NOMO-1 treated with dmso at 0.1 percent for 144 hours (cell line): ENCODE data around the gene HHAT.

Experiments
- DNase-seq: peaks from one replicate; lab custom pipeline; 2025; ENCODE audit not compliant: unreplicated experiment; lab: John Stamatoyannopoulos, UW

Gene HHAT

DNA sequence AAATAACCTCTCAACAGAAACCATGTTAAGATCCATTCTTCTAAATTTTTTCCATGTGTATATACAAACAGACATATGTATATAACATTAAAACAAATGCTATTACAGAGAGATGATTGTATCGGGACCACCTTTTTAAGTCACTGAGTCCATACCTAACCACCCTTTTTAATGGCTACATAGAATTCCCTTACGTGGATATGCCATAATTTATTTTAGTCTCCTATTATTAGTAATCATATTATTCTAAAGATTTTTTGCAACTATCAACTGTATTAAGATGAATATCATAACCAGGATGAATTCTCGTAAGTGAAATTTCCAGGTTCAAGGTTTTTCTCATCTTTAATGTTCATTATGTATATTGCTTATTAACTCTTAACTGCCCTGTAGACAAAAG, 259.7 kb downstream of the HHAT start:
- no peak for DNase-seq

DNA sequence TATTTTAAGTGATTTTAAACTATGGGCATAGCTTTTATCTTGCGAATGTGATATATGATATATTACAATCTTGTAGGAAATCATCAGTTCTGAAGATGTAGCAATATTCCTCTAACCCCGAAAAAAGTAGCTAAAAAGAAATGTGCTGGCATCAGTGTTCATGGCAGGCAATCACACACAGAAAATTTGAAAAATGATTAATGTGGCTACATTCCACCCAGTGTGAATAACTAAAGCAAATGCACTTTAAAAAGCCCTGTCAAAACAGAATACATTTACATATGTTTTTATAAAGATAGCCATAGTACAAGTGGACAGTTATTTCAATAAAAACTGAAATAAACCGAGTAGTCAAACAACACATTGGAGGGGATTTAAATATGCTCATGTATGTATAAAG, 260.2 kb downstream of the HHAT start:
- no peak for DNase-seq

DNA sequence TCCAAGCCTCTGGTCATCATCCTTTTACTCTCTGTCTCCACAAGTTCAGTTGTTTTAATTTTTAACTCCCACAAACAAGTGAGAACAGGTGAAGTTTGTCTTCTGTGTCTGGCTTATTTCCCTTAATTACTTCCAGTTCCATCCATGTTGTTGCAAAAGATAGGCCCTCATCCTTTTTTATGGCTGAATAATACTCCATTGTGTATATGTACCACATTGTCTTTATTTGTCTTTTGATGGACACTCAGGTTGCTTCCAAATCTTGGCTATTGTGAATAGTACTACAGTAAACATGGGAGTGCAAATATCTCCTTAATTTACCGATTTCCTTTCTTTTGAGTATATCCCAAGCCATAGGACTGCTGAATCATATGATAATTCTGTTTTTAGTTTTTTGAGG, 262.5 kb downstream of the HHAT start:
- no peak for DNase-seq

DNA sequence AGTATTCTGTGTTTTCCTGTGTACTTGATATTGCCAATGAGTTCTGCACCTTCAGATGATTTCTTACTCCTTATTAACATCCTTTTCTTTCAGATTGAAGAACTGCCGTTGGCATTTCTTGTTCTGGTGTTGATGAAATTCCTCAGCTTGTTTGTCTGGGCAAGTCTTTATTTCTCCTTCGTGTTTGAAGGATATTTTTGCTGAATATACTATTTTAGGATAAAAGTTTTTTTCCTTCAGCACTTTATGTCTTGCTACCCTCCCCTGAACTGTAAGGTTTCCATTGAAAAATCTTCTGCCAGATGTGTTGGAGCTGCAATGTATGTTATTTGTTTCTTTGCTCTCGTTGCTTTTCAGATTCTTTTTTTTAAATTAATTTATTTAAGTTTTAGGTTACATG, 265.9 kb downstream of the HHAT start:
- DNase-seq = no peak

DNA sequence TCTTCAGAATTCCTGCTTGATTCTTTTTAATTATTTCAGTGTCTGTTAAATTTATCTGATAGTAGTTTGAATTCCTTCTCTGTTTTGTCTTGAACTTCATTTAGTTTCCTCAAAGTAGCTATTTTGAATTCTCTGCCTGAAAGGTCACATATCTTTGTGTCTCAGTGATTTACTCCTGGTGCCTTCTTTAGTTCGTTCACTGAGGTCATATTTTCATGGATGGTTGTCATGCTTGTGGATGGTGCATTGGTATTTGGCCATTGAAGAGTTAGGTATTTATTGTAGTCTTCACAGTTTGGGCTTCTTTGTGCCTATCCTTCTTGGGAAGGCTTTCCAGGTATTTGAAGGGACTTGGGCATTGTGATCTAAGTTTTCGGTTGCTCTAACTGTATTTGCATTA, 267.9 kb downstream of the HHAT start:
- DNase-seq = no peak

DNA sequence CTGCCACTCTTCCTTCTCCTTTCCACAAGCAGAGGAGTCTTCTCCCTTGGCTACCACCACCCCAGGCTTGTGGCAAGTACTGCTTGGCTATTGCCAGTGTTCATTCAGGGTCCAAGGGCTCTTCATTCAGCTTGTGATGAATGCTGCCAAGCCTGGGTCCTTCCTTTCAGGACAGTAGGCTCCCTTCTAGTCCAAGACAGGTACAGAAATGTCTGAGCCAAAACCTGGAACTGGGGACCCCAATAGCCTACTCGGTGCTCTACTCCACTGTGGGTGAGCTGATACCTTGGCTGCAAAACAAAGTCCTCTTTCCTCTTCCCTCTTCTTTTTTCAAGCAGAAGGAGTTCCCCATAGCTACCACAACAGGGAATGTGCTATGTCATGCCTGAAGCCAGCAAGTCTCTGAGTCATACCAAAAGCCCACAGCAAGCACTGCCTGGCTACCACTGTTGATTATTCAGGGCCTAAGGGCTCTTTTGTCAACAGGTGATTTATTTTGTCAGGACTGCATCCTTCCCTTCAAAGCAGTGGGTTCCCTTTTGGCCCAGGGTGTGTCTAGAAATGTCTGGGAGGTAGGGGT, 268.9 kb downstream of the HHAT start:
- DNase-seq = peak; percentile 32

DNA sequence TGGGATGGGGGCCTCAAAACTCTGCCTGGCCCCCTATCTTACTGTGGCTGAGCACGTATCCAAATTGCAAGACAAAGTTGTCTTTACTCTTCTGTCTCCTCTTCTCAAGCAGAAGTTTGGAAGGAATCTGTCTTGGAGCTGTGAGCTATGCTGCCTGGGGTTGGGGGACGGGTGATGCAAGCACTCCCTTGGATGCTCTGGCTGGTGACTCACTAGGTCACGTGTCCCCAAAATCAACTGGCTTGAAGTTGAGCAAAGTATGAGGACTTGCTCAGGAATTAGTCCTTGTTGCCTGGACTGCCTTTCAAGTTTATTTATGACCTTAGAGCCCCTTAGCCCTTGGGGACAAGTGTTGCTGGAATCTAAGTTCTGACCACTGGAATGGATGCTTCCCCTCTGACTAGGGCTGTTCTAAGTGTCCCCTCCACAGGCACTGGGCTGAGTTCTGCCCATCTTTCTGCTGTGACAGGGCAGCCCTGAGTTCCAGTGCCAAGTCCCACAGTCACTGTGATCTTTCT, 269.5 kb downstream of the HHAT start:
- peak; percentile 51 for DNase-seq

DNA sequence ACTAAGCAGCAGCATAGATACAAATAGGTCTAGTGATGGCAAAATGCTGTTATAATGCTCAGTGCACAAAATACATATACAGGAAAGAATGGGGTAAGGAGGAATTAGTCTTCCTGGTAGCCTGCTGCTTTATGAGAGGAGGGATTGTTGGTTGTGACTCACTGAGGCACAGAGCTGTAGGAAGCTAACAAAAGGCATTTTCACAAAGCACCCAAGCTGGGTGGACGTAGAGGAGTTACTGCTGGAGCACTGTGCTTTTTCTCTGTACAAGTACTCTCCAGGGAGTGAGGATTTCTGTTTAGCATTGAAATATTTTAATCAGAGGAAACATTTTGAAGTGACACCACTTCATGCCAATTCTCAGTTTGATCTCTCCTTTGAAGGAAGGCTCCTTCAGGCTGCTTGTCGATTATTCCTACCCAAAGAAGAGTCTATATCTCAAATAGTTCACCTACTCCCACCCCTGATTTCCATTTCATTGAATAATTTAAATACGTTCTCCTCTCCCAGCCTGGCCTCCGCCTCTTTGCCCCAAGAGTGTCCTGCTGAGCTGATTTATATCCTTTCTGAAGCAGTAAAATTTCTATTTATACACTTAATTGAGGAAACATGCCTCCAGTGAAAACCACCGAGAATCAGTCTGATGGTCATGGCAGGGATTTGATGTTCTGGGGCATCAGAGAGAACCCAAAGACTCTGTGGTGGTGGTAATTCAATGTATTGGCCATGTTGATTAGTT, 271.9 kb downstream of the HHAT start:
- no peak for DNase-seq

DNA sequence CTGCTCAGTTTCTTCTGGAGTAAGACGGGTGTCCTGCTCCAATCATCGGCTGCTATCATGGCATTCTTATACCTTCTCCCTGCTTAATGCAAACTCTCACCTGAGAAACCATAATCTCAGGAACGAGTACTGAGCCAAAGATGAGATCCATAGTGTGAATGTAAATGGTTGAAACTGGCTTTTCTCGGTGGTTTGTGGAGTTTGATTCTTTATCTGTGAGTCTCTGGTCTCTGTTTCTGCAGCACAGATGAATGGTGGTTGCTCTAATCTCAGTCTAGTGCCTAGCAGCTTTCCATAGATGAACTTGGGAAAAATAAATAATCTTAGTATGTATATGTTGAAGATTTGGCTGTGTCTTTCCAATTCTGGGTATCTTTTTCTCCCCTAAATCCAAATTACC, 274.4 kb downstream of the HHAT start:
- no peak for DNase-seq

DNA sequence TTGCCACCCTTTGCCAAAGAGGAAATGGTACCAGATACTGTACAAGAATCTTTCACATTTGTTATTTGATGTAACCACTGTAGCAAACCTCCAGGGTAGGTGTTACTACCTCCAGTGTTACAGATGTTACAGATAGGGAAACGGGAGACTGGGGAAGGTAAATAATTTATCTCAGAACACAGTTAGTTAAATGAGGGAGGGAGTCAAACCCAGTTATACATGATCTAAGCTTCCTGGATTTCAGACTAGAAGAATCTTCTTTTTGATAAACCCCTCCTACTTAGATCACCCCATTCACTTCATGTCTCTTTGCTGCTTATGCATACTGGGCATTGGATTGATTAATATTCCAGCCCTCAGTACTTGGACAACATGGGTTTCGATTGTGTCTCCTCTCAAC, 276.4 kb downstream of the HHAT start:
- DNase-seq = no peak

DNA sequence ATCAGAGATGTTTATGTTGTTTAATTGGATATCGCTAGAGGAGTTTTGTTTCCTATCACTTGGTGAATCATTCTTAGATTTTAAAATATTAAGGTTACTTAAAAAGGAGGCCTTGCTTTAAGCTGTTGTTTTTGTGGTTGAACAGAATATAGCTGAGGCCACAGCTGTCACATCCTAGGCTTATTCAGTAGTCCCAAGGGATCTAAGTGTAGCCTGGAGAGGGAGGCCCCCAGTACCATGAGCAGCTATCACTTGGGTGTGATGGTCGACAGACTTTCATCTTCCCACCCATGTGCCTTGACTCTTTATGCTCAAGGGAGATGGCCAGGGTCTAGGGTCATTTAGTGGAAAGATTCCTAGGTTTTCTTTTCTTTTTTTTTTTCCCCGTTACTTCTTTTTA, 278.7 kb downstream of the HHAT start:
- no peak for DNase-seq

DNA sequence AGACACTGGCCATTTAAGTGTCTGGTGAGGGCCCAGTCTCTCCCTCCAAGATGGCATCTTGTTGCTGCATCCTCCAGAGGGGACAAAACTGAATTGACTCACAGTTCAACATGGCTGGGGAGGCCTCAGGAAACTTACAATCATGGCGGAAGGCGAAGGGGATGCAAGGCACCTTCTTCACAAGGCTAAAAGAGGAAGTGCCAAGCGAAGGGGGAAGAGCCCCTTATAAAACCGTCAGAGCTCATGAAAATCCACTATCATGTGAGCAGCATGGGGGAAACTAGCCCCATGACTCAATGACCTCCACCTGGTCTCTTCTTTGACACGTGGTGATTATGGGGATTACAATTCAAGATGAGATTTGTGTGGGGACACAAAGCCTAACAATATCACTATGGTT, 280.1 kb downstream of the HHAT start:
- DNase-seq = no peak

DNA sequence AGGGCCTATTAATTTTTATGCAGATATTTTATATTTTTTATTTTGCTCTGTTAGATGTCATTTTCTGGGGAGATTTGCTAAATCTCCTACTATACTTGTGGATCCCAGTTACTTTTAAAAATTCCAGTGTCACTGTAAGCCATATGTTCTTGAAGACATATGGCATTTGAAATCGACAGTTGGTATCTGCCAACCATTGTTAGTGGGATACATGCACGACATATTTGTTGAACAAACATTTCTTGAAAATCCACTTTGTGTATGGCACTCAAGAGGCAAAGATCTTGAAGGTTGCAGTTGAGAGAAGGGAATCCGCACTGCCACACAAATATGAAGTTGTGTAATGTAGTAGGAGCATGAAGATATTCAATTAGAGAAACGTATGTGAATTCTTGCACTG, 287.7 kb downstream of the HHAT start:
- no peak for DNase-seq

DNA sequence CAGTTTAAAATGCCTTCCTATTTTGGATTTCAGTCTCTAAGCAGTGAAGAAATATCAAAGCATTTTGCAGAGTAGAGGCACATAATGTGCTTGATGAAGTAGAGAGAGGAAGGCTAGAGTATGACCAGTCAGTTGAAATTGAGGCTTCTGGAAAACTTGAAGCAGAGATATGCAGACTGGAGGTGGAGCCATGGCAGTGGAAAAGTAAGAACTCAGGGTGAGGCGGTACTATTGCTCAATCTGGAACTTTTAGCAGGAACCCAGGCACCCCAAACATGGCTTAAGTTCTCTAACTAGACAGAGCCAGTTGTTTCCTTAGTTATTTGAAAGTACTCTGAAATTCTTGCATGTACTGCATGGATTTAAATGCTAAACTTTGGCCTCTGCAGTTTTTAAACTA, 288.6 kb downstream of the HHAT start:
- DNase-seq = no peak

DNA sequence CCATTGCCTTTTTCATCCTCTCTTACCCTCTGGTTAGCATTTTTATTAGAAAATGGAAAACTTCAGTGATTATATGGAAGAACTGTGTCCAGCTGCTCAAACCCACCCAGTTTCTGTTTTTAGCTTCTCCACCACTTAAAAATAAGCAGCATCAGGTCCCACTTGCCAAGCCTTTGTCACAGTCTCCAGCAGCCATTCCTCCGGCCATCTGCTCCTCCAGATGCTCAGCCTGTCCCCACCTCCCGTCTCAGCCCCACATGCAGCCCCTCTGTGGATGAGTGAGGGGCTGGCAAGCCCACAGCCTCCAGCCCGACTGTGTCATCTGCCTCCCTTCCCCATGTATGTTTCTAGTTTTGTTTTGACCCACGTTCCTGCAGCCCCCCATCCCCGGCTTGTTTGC, 289.7 kb downstream of the HHAT start:
- DNase-seq = no peak

DNA sequence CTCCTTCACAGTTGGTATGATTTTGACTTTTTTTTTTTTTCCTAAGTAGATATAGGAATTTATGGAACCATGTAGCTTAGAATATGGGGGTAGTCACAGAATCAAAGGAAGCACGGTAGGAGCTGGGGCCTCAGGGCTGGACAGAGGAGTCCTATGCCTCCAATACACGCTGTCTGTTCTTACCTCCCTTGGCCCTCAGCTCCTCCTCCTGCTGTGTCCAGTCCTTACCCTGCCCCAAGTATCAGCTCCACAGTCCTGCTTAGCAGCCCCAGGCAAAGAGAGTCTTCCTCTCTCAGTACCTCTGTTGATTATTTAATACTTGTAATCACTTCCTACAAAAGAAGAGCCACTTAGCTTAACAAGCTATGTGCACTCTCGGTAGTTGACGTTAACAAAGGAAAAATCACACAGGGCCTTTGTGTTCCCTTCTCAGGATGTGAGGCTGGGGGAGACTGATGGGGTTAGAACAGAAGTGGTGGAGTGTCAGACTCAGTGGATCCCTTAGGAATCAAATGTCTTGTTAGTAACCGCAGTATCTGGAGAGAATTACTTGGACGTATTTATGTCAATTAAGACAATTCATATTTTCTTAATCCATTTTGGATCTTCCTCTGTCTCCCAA, 292.3 kb downstream of the HHAT start:
- no peak for DNase-seq

DNA sequence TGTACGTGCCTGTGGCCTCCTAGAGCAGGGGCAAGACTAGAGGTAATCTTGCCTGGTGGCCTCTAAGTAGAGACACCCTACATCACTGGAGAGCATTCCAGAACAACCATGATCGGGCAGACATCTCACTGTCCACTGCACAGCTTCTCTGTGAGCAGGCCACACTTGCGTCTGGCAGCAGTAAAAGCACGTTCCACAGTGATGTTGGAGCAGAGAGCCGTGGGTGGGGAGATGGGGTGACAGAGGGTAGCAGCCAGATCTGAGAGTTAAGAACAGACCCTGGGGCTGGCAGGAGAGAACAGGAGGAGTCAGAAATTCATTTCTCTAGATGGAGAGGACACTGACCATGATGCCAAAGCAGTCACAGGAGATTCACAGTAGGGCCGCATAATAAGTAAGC, 293.0 kb downstream of the HHAT start:
- no peak for DNase-seq

DNA sequence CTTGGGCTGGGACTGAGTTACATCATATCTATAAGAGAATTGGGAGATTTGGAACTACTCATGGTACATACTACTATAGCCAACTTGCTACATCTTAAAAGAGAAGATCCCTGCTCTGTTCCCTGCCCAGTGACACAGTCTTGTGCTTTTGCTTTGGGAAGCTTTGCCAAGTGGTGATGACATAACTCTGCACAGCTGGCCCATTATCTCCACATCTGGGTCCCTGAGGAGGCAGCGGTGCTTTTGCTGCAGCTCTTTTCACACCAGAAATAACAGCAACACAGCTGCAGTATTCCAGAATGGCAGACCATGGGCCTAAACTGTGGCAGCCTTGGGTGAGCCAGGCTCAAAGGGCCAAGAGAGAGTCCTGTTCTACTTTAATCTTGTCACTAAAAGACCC, 296.0 kb downstream of the HHAT start:
- no peak for DNase-seq

DNA sequence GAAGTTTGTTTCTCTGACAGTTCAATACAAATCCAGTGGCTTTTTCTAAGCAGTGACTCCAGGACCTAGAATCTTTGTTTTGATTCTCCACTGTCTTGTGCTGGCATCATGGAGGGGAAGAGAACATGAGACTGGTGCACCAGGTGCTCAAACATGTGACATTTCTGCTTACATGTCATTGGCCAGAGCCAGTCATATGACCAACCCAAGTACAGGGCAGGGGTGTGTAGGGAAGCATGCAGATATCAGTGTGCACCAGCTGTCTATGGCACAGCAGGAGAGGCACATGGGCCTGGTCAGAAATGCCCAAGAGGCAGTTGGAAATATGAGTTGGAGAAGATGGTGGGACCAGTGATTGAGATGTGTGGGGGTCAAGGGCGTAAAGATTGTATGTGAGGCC, 297.0 kb downstream of the HHAT start:
- no peak for DNase-seq

DNA sequence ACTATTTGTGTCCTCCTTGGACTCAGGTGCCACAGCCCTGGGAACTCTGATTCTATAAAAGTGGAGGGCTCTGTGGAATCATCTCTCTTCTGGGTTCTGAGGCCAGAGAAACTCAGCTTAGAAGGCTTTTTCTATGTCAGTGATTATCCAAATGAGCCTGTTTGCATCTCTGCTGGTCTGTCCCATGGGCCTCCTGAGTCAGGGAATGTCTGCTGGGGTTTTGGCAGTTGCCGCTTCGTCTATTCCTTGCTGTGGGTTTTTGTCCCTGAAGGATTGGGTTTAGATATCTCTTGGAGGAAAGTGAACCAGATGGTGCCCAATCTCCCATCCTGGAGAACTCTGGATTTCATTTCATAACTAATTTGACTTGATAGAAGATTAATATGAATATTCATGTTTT, 297.6 kb downstream of the HHAT start:
- DNase-seq = no peak

DNA sequence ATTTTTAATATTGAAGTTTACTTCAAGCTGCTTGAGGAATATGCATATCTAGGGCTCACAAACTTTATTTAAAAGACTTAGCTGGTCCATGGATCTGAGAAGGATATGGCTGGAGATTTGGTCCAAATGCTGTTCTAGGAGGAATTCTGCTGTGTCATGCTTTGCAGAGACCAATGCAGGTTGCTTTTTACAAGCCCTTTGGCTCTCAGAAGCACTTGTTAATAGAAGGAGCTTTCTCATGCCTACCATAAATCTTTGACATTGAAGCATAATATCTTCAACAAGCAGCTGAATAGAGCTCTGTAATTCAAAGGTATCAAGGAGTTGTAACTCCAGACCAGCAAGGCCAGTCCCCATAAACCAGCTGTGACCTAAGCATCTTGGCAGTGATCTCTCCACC, 299.1 kb downstream of the HHAT start:
- no peak for DNase-seq

DNA sequence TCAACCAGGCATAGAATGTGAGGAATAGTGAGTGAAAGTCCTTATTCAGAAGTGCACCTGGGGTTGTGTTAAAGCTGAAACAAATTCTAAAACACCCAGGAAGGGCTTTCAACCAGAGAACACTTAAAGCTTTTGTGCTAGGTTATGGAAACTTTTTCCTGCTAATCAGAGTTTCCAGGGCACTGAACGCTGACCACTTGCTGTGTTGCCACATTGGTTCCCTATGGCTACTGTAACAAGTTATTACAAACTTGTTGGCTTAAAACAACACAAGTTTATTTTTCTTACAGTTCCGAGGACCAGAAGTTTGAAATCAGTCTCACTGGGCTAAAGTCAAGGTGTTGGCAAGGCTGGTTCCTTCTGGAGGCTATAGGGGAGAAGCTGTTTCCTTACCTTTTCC, 300.6 kb downstream of the HHAT start:
- no peak for DNase-seq

DNA sequence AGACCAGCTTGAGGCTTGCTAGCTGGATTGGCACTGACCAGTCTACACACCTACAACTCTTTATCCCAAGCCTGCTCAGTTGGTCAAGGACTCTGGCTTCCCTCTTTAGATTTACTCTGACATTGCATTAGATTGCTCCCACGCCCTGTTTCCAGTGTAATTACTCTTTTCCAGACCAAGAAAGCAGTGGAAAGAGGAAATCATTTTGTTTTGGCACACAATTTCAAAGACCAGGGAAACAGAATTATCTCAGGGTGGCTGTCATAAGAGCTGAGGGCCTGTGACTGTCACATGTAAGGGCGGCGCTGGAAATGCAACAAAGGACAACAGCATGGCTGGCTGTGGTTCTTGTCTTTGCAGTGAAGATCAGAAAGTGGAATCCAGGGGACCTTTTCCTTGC, 302.7 kb downstream of the HHAT start:
- no peak for DNase-seq
